Body of pancreas (tissue), 4 donors: ENCODE measurements around the gene LIX1L. TPM values are rescaled to one million over a fixed set of nuclear protein-coding genes. Genes with fewer than 3 reads are reported as not detected.

Source experiments
- ATAC-seq: fragments of 150-250 bp; one replicate; pipeline ENCODE4 v1.9.1; 2016
- DNase-seq, 4 donors: peaks; one replicate each; pipeline ENCODE4 v3.0.0-alpha.2; 2019
- H3K27ac ChIP-seq, 4 donors: fragments of 200-600 bp; sonication (generic); 1 replicate in 3 of 4; 2 replicates in 1 of 4; pipeline versions ENCODE4 v1.5.1 to v1.6.1; 2016 to 2019; ENCODE audit warnings: mild to moderate bottlenecking in 1 of 4, mixed read lengths in 1 of 4, moderate library complexity in 1 of 4
- H3K27me3 ChIP-seq, 2 donors: fragments of 200-600 bp; sonication (generic); one replicate each; pipeline ENCODE4 v1.6.0; 2016; ENCODE audit warnings: mild to moderate bottlenecking in 1 of 2
- H3K36me3 ChIP-seq, 2 donors: fragments of 200-600 bp; sonication (generic); replicated peaks in 1 of 2; 2 replicates each; pipeline ENCODE4 v1.5.1; 2016; ENCODE audit warnings: low read depth in 2 of 2; ENCODE audit not compliant: insufficient read depth in 1 of 2
- H3K4me1 ChIP-seq: fragments of 200-600 bp; sonication (generic); one replicate; pipeline ENCODE4 v1.6.0; 2016
- H3K4me3 ChIP-seq, 2 donors: fragments of 200-600 bp; sonication (generic); 1 replicate in 1 of 2; 2 replicates in 1 of 2; pipeline ENCODE4 v1.5.1; 2016 to 2019
- H3K9me3 ChIP-seq, 3 donors: fragments of 200-600 bp; sonication (generic); 1 replicate in 2 of 3; 2 replicates in 1 of 3; pipeline ENCODE4 v1.5.1; 2016
- CTCF ChIP-seq, 7 experiments: fragments of 450-650 bp in 4 of 7; fragments of 200-600 bp in 3 of 7; sonication (generic) in 3 of 7; IDR thresholded peaks; one replicate each; pipeline ENCODE4 v1.5.1; 2016 to 2019; ENCODE audit warnings: antibody characterized with exemption in 7 of 7
- POLR2A ChIP-seq, 3 donors: fragments of 450-650 bp; IDR thresholded peaks; one replicate each; pipeline ENCODE4 v1.6.1; 2016; ENCODE audit warnings: antibody characterized with exemption in 3 of 3, mild to moderate bottlenecking in 2 of 3
- WGBS, 2 donors: methylation state at CpG; one replicate each; pipeline ENCODE4 v1.1.5; 2017; 5-methylcytosine and 5-hydroxymethylcytosine counted together
- intact Hi-C: fragments of 100-400 bp; cut with DNase I; formaldehyde crosslinking; loops from one replicate; pipeline ENCODE4 v1.15.1; 2023
- total RNA-seq, 2 donors: library from RNA; depleted of rRNA; stranded (reverse); fragments of >200 nt; gene quantifications; one replicate each; pipeline ENCODE4 v1.1.0, GENCODE V29; 2016

LIX1L gene
- total RNA-seq, 2 donors from 2014 or later, result 8.3 to 16.5 TPM

GRCh38 chr1:145985502-145986439 is 28.0 kb upstream of the LIX1L start:
- intact Hi-C loops, result no loop called here
- Histone ChIP-seq H3K4me1 (peaks cover 82% of the 10 kb centered on the region), H3K27ac (peak overlapping the region; percentile 49 to 79 (median 75)), H3K4me3 (no peak overlapping the region), H3K9me3 (no peaks in the 10 kb centered on the region), H3K36me3 (no peaks in the 10 kb centered on the region), H3K27me3 (no peaks in the 10 kb centered on the region)
- WGBS, 2 donors, result 32 to 34% methylated on average over 14 to 15 of the region's 15 CpGs
- TF ChIP-seq POLR2A (IDR thresholded peaks at IDR 0.05) (no peak), CTCF (IDR thresholded peaks at IDR 0.05) (no peak)
- DNase-seq, result peak in 3 of 4 donors; percentile 58 to 83 (median 70)
- ATAC-seq, result peak; percentile 43

- 39 to 45% methylated on average over 2 of the region's 2 CpGs for WGBS, 2 donors
Measured at GRCh38 chr1:145985129-145985501, 27.3 kb upstream of the LIX1L start.

GRCh38 chr1:145983960-145984830 is 26.4 kb upstream of the LIX1L start:
- WGBS, 2 donors, result 76 to 82% methylated on average over 11 to 12 of the region's 12 CpGs
- Histone ChIP-seq H3K27ac (peak overlapping the region; percentile 72 to 90 (median 85)), H3K4me1 (peaks cover 89% of the 10 kb centered on the region), H3K9me3 (no peaks in the 10 kb centered on the region), H3K36me3 (no peaks in the 10 kb centered on the region), H3K27me3 (no peaks in the 10 kb centered on the region), H3K4me3 (no peak overlapping the region)
- no peak for TF ChIP-seq CTCF (IDR thresholded peaks at IDR 0.05)
- no peak for TF ChIP-seq POLR2A (IDR thresholded peaks at IDR 0.05)
- ATAC-seq (no peak), DNase-seq (no peak)
- intact Hi-C loops, result no loop called here

More at GRCh38 chr1:145985129-145985501, 27.3 kb upstream of the LIX1L start:
- H3K27ac ChIP-seq, result peak overlapping the region; percentile 49 to 79 (median 75)
- TF ChIP-seq POLR2A (IDR thresholded peaks at IDR 0.05), result no peak
- TF ChIP-seq CTCF (IDR thresholded peaks at IDR 0.05), result no peak
- intact Hi-C loops, result no loop called here
- no peaks in the 10 kb centered on the region for H3K9me3 ChIP-seq
- ATAC-seq, result no peak
- H3K4me3 ChIP-seq, result no peak overlapping the region
- peaks cover 82% of the 10 kb centered on the region for H3K4me1 ChIP-seq
- no peaks in the 10 kb centered on the region for H3K27me3 ChIP-seq
- DNase-seq, result peak in 2 of 4 donors; percentile 38 to 60
- no peaks in the 10 kb centered on the region for H3K36me3 ChIP-seq

GRCh38 chr1:145983206-145983675 is 25.4 kb upstream of the LIX1L start:
- intact Hi-C loops, result no loop called here
- Histone ChIP-seq H3K36me3 (no peaks in the 10 kb centered on the region), H3K27me3 (no peaks in the 10 kb centered on the region), H3K27ac (peak overlapping the region; percentile 72 to 90 (median 85)), H3K9me3 (no peaks in the 10 kb centered on the region), H3K4me3 (no peak overlapping the region), H3K4me1 (peaks cover 98% of the 10 kb centered on the region)
- DNase-seq, result peak; percentile 79 to 91 (median 89)
- peak; percentile 68 for ATAC-seq
- 15 to 30% methylated on average over 1 of the region's 1 CpG for WGBS, 2 donors
- TF ChIP-seq CTCF (IDR thresholded peaks at IDR 0.05) (no peak), POLR2A (IDR thresholded peaks at IDR 0.05) (peak in 2 of 3 donors; percentile 57 to 59)
